GM21528 (cell line): ENCODE measurements around the gene HCRTR1.

Experiments used
- ATAC-seq: cut with Tn5 transposase; IDR thresholded peaks from one replicate; pipeline ENCODE4 v1.9.1; 2021; ENCODE audit warnings: mild to moderate bottlenecking, moderate library complexity; ENCODE audit not compliant: unreplicated experiment, low FRiP score

The HCRTR1 gene

GRCh38 chr1:31646259-31646960, 28.9 kb downstream of the HCRTR1 start:
- no peak for ATAC-seq

- ATAC-seq: no peak
Measured at GRCh38 chr1:31647106-31647505, 29.6 kb downstream of the HCRTR1 start.

GRCh38 chr1:31648190-31648589, 30.7 kb downstream of the HCRTR1 start:
- no peak for ATAC-seq

DNA sequence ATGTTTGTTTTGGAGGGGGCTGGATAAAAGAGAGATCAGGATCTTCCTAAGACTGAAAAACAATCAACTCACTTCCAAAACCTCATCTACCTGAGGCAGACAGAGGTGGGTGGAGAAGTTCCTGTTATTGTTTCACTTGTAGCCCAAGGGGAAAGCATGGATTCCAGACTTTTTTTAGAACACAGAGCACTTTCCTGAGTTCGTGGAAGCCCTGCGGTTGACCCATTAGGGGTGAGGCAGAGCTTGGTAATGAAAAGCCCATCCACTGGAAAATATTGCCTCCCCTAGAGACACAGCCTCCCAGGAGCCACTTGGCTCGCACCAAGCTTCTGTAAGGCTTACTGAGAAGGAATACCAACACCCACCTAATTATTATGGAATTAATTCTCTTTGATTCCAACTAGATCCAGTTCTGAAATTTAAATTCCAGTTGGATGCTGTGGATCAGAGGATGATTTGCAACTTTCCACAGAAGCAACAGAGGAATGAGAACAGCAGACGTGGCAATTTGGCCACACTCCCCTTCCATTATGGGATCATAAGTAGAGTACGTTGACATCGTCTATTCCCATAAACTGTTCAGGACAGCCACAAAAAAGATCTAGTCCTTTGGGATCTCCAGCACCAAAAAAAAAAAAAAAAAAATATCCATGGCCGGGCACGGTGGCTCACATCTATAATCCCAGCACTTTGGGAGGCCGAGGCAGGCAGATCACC, 31.3 kb downstream of the HCRTR1 start:
- ATAC-seq: no peak

GRCh38 chr1:31650161-31651088, 32.9 kb downstream of the HCRTR1 start:
- ATAC-seq: no peak

DNA sequence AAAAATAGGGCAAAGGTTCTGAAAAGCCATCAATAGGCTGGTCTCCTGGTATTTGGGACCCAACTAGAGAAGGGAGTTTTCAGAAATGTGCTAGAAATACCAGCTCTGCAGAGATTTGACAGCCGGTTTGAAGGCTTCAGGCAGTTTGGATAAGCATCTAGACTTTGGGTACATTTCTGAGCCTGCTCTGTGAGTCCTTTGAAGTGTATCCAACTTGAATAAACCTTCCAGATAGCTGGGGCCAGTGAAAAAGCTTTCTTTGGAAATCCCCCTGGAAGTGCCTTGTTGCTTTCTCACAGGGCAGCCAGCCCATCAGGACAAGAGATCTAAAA, 33.6 kb downstream of the HCRTR1 start:
- no peak for ATAC-seq

DNA sequence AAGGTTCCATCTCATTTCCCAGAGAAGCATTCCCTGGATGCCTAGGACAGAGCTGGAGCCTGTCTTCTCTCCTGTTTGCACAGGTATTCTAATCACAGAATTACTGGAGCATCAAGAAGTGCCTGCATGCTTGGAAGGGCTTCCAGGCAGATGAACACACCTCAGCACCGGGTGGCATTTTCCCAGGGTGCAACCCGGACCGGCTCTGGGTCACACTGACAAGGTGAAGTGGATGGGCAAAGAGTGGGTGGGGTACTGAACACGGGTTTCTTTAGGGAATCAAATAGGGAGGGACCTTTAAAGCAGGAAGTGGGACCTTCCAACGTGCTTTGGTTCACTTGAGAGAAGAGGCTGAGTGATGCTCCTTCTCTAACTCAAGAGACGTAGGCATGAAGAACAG, 34.3 kb downstream of the HCRTR1 start:
- ATAC-seq: no peak

DNA sequence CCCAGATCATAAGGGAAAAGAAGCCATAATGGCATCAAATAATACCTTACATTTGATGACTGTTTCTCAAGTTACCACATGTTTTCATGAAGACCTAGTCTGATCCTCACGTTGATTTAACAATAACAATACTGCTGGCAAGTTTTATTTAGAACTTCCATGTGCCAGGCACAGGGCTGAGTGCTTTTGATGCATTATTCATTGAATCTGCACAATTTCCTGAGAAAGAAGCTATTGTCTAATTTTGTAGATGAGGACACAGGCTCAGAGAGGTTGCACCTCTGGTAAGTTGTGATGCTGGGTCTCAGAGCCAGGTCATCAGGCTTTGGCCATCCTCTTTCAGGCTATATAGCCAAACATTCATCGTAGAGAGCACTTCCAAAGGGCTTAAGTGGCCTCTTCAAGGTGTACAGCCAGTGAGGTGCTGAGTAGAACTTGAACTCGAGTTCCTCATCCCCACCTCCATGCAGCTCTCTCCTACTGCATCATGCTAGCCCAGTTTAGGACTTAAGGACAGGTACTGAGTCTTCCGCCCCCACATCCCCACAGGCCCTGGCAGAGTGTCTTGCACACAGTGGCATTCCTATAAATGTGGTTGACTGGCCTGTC, 35.5 kb downstream of the HCRTR1 start:
- ATAC-seq: no peak

- ATAC-seq: no peak
Measured at GRCh38 chr1:31653717-31654473, 36.4 kb downstream of the HCRTR1 start.

GRCh38 chr1:31654474-31654776, 36.9 kb downstream of the HCRTR1 start:
- no peak for ATAC-seq

DNA sequence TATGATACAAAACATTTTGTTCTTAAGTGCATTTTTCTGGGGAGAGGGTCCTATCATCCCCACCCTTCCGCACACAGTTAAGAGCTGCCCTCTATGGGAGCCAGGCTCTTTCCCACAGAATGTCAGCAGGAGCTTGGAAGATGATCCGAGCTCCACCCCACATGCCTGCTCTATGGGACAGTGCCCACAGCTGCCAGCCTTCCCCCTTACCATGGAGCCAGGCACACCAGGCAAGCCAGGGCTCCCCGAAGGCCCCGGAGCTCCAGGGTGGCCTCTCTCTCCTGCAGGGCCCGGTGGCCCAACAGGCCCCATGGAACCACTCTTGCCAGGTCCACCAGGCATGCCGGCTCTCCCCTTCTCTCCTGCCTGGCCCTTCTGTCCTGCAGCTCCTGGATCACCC, 37.6 kb downstream of the HCRTR1 start:
- ATAC-seq: no peak

DNA sequence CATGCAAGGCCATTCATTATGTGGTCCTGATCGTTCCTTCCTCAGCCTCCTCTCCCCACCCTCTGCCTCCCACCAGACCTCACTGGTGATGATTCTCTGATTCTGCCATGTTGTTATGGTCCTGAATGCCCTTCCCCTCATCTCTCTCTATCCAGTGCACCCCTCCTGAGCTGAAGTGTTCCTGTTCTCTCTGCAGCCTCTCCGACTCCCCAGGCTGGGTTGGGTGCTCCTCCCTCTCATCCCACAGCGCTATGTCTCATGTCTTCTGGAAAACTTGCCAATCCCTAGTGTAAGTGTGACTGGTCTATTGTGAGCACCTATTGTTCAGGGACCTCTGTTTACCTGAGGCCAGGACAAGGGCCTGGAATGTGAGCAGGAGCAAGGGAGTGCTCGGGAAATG, 38.3 kb downstream of the HCRTR1 start:
- no peak for ATAC-seq

DNA sequence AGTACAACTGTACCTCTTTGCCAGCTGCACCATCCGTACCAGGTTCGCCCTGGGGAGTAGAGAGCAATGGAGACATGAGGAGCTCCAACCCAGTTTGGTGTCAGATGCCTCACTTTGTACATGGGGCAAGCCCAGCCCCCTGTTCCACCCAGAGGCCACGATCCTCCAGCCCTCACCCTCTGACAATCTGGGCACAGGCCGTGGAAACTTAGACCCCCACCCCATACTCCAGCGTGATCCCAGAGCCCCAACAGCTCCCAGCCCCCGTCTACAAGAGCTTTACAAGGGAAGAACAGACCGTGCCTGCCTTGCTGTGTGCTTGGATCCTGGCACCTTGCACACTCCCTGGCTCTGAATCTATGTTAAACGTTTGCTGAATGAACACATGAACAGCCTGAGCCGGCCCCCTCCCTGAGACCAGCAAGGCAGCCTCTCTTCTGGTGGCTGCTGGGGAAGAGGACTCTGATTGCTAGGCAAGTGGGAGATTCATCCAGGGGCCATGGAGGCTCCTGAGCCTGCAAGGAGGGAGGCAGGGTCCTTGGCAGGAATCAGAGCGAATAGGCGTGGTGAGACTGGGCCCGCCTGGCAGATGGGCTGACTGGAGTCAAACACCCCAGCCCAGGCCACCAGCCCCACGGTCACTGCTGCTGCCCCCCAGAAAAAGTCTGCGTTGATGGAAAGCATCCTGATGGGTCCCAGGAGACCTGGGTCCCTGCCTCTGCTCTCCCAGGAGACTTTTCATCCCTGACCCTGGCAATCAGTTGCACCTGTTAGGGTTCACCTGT, 39.7 kb downstream of the HCRTR1 start:
- no peak for ATAC-seq

DNA sequence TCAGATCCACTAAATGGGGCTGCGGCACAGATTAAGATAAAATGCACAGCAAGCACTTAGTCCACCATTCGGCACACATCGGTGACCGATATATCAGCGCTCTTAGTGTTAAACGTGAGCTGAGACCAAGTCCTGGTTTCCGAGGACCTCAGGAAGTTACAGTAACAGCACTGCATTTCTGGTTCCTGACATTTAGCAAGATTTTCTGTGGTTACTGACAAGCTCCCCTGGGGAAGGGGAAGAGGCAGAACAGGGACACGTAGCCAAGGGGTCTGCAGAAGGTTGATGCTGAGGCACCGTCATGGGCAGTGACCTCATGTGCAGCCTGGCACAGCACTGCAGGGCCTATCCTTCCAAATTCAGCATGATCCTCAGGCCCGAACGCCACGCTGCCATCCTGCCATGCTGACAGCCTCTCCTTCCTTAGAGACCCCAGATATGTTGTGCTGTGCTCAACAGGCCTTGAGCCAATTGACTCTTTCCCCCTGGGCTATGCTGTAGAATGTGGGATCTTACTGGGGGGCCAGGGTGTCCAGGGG, 40.6 kb downstream of the HCRTR1 start:
- no peak for ATAC-seq

GRCh38 chr1:31658721-31659120, 41.2 kb downstream of the HCRTR1 start:
- ATAC-seq: no peak

- ATAC-seq: no peak
Measured at GRCh38 chr1:31659889-31660288, 42.4 kb downstream of the HCRTR1 start.

GRCh38 chr1:31660871-31661455, 43.5 kb downstream of the HCRTR1 start:
- ATAC-seq: no peak

DNA sequence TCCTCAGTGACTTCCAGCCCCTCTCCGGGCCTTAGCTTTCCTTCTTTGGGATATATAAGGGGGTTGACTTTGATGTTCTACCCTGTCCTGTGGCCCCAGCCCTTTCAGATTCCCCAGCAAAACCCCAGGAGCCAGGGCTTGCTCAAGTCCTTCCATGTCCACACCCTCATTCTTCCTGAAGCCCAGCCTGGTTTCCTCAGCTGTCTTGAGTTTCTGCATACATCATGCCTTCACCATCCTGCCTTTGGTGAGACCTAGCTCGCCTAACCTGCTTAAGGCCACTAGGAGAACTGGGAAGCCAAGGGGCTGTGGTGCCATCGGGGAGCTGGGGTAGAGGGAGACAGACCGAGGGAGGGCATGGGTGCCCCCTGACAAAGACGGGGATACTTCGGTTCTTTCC, 44.4 kb downstream of the HCRTR1 start:
- no peak for ATAC-seq

GRCh38 chr1:31662463-31662862, 45.0 kb downstream of the HCRTR1 start:
- ATAC-seq: no peak
